Measurements from ENCODE around the gene AQP7.
"Not testable (repeated sequence)": the region's sequence is repeated elsewhere in the genome, so short reads cannot be mapped to it uniquely, and the experiment has no call there.

The AQP7 gene

GRCh38 chr9:33401809-33402208, 559 bp downstream of the AQP7 start:
- FAIRE-seq; DNase-seq (ENCODE audit: extremely low spot score, insufficient read length, low read depth): not testable (repeated sequence)

GRCh38 chr9:33399047-33399446, 3.3 kb downstream of the AQP7 start:
- not testable (repeated sequence) for FAIRE-seq; DNase-seq (ENCODE audit: extremely low spot score, insufficient read length, low read depth)

GRCh38 chr9:33397801-33398200, 4.6 kb downstream of the AQP7 start:
- not testable (repeated sequence) for FAIRE-seq; DNase-seq (ENCODE audit: extremely low spot score, insufficient read length, low read depth)

GRCh38 chr9:33395159-33395879, 7.0 kb downstream of the AQP7 start:
- DNase-seq (ENCODE audit: extremely low spot score, insufficient read length, low read depth); FAIRE-seq: not testable (repeated sequence)

- not testable (repeated sequence) for FAIRE-seq; DNase-seq (ENCODE audit: extremely low spot score, insufficient read length, low read depth)
Measured at GRCh38 chr9:33393986-33394385, 8.4 kb downstream of the AQP7 start.

- FAIRE-seq: no peak
- no peak for DNase-seq (ENCODE audit: extremely low spot score, insufficient read length, low read depth)
Measured at GRCh38 chr9:33393581-33393980, 8.8 kb downstream of the AQP7 start.

- FAIRE-seq; DNase-seq (ENCODE audit: extremely low spot score, insufficient read length, low read depth): not testable (repeated sequence)
Measured at GRCh38 chr9:33392591-33393021, 9.8 kb downstream of the AQP7 start.

- FAIRE-seq; DNase-seq (ENCODE audit: extremely low spot score, insufficient read length, low read depth): not testable (repeated sequence)
Measured at GRCh38 chr9:33391111-33391771, 11.1 kb downstream of the AQP7 start.

GRCh38 chr9:33388110-33388994, 14.0 kb downstream of the AQP7 start:
- no peak for DNase-seq (ENCODE audit: extremely low spot score, insufficient read length, low read depth)
- FAIRE-seq: no peak

- DNase-seq (ENCODE audit: extremely low spot score, insufficient read length, low read depth); FAIRE-seq: not testable (repeated sequence)
Measured at GRCh38 chr9:33386998-33387397, 15.4 kb downstream of the AQP7 start.

- not testable (repeated sequence) for DNase-seq (ENCODE audit: extremely low spot score, insufficient read length, low read depth); FAIRE-seq
Measured at GRCh38 chr9:33386641-33386996, 15.7 kb downstream of the AQP7 start.

- not testable (repeated sequence) for DNase-seq (ENCODE audit: extremely low spot score, insufficient read length, low read depth); FAIRE-seq
Measured at GRCh38 chr9:33385979-33386640, 16.3 kb downstream of the AQP7 start.

- FAIRE-seq; DNase-seq (ENCODE audit: extremely low spot score, insufficient read length, low read depth): not testable (repeated sequence)
Measured at GRCh38 chr9:33385536-33385935, 16.8 kb downstream of the AQP7 start.

- FAIRE-seq; DNase-seq (ENCODE audit: extremely low spot score, insufficient read length, low read depth): not testable (repeated sequence)
Measured at GRCh38 chr9:33383396-33383795, 19.0 kb downstream of the AQP7 start.

- FAIRE-seq; DNase-seq (ENCODE audit: extremely low spot score, insufficient read length, low read depth): not testable (repeated sequence)
Measured at GRCh38 chr9:33382397-33382796, 20.0 kb downstream of the AQP7 start.

- DNase-seq (ENCODE audit: extremely low spot score, insufficient read length, low read depth): no peak
Measured at GRCh38 chr9:33381231-33381791, 21.1 kb downstream of the AQP7 start.

GRCh38 chr9:33380390-33381094, 21.8 kb downstream of the AQP7 start:
- DNase-seq (ENCODE audit: extremely low spot score, insufficient read length, low read depth): no peak
- FAIRE-seq: no peak

More at GRCh38 chr9:33381231-33381791, 21.1 kb downstream of the AQP7 start:
- FAIRE-seq: no peak

GRCh38 chr9:33379666-33380389, 22.5 kb downstream of the AQP7 start:
- FAIRE-seq (no peak), DNase-seq (ENCODE audit: extremely low spot score, insufficient read length, low read depth) (no peak)
